ENCODE data around the gene PACS2. TPM values are rescaled to one million over a fixed set of nuclear protein-coding genes. Genes with fewer than 3 reads are reported as not detected.
A peak's percentile ranks its signal among the peaks of the same experiment; 100 is the strongest.

PACS2 gene
- polyA plus RNA-seq, 1 of the 3 experiments (the other 2 are of a cell fraction) = 42.7 TPM

GRCh38 chr14:105335735-105336476 lies 21.4 kb downstream of the PACS2 start:
- no peaks in the 10 kb centered on the region for H3K9me2 ChIP-seq
- no peaks in the 10 kb centered on the region for H3K36me3 ChIP-seq (replicated peaks in 1 of 2; ENCODE audit: control insufficient read depth in 1 of 2, insufficient read depth in 2 of 2, low read length in 1 of 2)
- no peak overlapping the region for H2AFZ ChIP-seq (ENCODE audit: low read depth)
- WGBS (ENCODE audit: low lambda C conversion rate) = 94% methylated on average over 12 of the region's 33 CpGs
- H3K4me3 ChIP-seq (ENCODE audit: low read depth in 2 of 2, low read length in 1 of 2) = no peak overlapping the region
- H3K4me1 ChIP-seq (ENCODE audit: control insufficient read depth in 1 of 2, insufficient read depth in 2 of 2, low read depth in 1 of 2, low read length in 1 of 2) = peaks cover 0 to 53% of the 10 kb centered on the region in 2 experiments; a peak in 1 of 4 replicates
- no peak for DNase-seq
- no peaks in the 10 kb centered on the region for H3F3A ChIP-seq (replicated peaks; ENCODE audit: insufficient read depth)
- no peak overlapping the region for H3K9ac ChIP-seq
- ChIA-PET CTCF (no interaction called here), POLR2A (no interaction called here)
- peaks cover 64% of the 10 kb centered on the region for H4K20me1 ChIP-seq (ENCODE audit: insufficient read depth)
- no peaks in the 10 kb centered on the region for H3K9me3 ChIP-seq
- H3K27ac ChIP-seq (ENCODE audit: low read depth in 2 of 2, low read length in 1 of 2) = peak overlapping the region in 1 of 2 experiments; percentile 16; a peak in 1 of 4 replicates
- no peak overlapping the region for H3K4me2 ChIP-seq
- no peaks in the 10 kb centered on the region for H3K27me3 ChIP-seq (ENCODE audit: insufficient read depth)
- peaks cover 22% of the 10 kb centered on the region for H3K79me2 ChIP-seq (ENCODE audit: insufficient read depth)
- TF ChIP-seq SMC3 (IDR thresholded peaks at IDR 0.05; ENCODE audit: low read depth, low read length) (no peak), RXRA (IDR thresholded peaks at IDR 0.05; ENCODE audit: borderline replicate concordance, low read depth) (no peak), NFIC (IDR thresholded peaks at IDR 0.05; ENCODE audit: borderline replicate concordance) (no peak), CTCF (IDR thresholded peaks at IDR 0.05) (no peak), FOSL2 (IDR thresholded peaks at IDR 0.05; ENCODE audit: borderline replicate concordance, low read depth) (no peak), GATA2 (CRISPR knock-in tag; IDR thresholded peaks at IDR 0.05) (no peak), POLR2AphosphoS5 (IDR thresholded peaks at IDR 0.05; ENCODE audit: low read depth, low read length) (no peak), RFX5 (IDR thresholded peaks at IDR 0.05; ENCODE audit: low read length) (no peak), MAX (IDR thresholded peaks at IDR 0.05; ENCODE audit: low read depth) (no peak), JUND (IDR thresholded peaks at IDR 0.05) (no peak), ELF1 (IDR thresholded peaks at IDR 0.05) (no peak), MXI1 (IDR thresholded peaks at IDR 0.05; ENCODE audit: low read depth, low read length) (no peak), USF1 (IDR thresholded peaks at IDR 0.05; ENCODE audit: borderline replicate concordance, low read depth) (no peak), TEAD4 (IDR thresholded peaks at IDR 0.05; ENCODE audit: borderline replicate concordance, insufficient read depth) (no peak), PBX3 (IDR thresholded peaks at IDR 0.05) (no peak), EZH2phosphoT487 (IDR thresholded peaks at IDR 0.05; ENCODE audit: borderline replicate concordance, low read depth) (no peak), IRF3 (IDR thresholded peaks at IDR 0.05; ENCODE audit: low read depth, low read length) (no peak), NRF1 (IDR thresholded peaks at IDR 0.05; ENCODE audit: low read depth, low read length) (no peak)

All from SK-N-SH (cell line).